H7 (cell line): ENCODE results near the gene LYPD5. TPM values are rescaled to one million over a fixed set of nuclear protein-coding genes. Genes with fewer than 3 reads are reported as not detected.
A peak's percentile ranks its signal among the peaks of the same experiment; 100 is the strongest.

Source experiments
- DNase-seq: peaks from one replicate; pipeline ENCODE4 v3.0.0; 2012
- H3K27me3 ChIP-seq: 2 replicates; pipeline ENCODE4 v1.6.0; 2011; ENCODE audit warnings: mild to moderate bottlenecking, low read length; ENCODE audit not compliant: control insufficient read depth, insufficient read depth
- H3K36me3 ChIP-seq: replicated peaks from 2 replicates; pipeline ENCODE4 v1.5.1; 2011; ENCODE audit warnings: low read length; ENCODE audit not compliant: control insufficient read depth, insufficient read depth
- H3K4me3 ChIP-seq: 2 replicates; pipeline ENCODE4 v1.5.1; 2011; ENCODE audit warnings: low read depth, mild to moderate bottlenecking, control low read depth, low read length, moderate library complexity; ENCODE audit not compliant: insufficient read depth
- total RNA-seq: library from RNA; depleted of rRNA; stranded (reverse); fragments of >200 nt; shearing (Covaris generic); gene quantifications from 2 replicates; pipeline ENCODE4 v1.2.3, GENCODE V29; 2014

The LYPD5 gene
- total RNA-seq, 1 experiment from 2014 or later = 0.21 TPM

- H3K4me3 ChIP-seq = no peak overlapping the region
- H3K36me3 ChIP-seq = no peaks in the 10 kb centered on the region
- DNase-seq = peak; percentile 27
- no peaks in the 10 kb centered on the region; the same call in 1 of the 2 replicates for H3K27me3 ChIP-seq
Observed at GRCh38 chr19:43789029-43789428, 13.2 kb downstream of the LYPD5 start.

- Histone ChIP-seq H3K4me3 (no peak overlapping the region), H3K27me3 (no peaks in the 10 kb centered on the region), H3K36me3 (no peaks in the 10 kb centered on the region)
- DNase-seq = no peak
Observed at GRCh38 chr19:43786665-43787064, 15.6 kb downstream of the LYPD5 start.

GRCh38 chr19:43784981-43785808 is 17.1 kb downstream of the LYPD5 start:
- no peaks in the 10 kb centered on the region for H3K27me3 ChIP-seq
- peak; percentile 84 for DNase-seq
- no peak overlapping the region for H3K4me3 ChIP-seq
- H3K36me3 ChIP-seq = no peaks in the 10 kb centered on the region

GRCh38 chr19:43784241-43784980 is 17.8 kb downstream of the LYPD5 start:
- H3K4me3 ChIP-seq = no peak overlapping the region
- peak; percentile 44 for DNase-seq
- no peaks in the 10 kb centered on the region for H3K27me3 ChIP-seq
- no peaks in the 10 kb centered on the region for H3K36me3 ChIP-seq

GRCh38 chr19:43783636-43784035 is 18.6 kb downstream of the LYPD5 start:
- H3K4me3 ChIP-seq = no peak overlapping the region
- no peaks in the 10 kb centered on the region for H3K36me3 ChIP-seq
- H3K27me3 ChIP-seq = no peaks in the 10 kb centered on the region
- no peak for DNase-seq

GRCh38 chr19:43782689-43783231 is 19.5 kb downstream of the LYPD5 start:
- no peaks in the 10 kb centered on the region for H3K36me3 ChIP-seq
- no peak overlapping the region for H3K4me3 ChIP-seq
- peak; percentile 38 for DNase-seq
- no peaks in the 10 kb centered on the region for H3K27me3 ChIP-seq

- Histone ChIP-seq H3K4me3 (no peak overlapping the region), H3K27me3 (no peaks in the 10 kb centered on the region), H3K36me3 (no peaks in the 10 kb centered on the region)
- no peak for DNase-seq
Observed at GRCh38 chr19:43782311-43782660, 20.0 kb downstream of the LYPD5 start.

- no peak for DNase-seq
- Histone ChIP-seq H3K36me3 (no peaks in the 10 kb centered on the region), H3K4me3 (no peak overlapping the region), H3K27me3 (no peaks in the 10 kb centered on the region)
Observed at GRCh38 chr19:43781630-43782310, 20.5 kb downstream of the LYPD5 start.

- DNase-seq = peak; percentile 56
- no peaks in the 10 kb centered on the region for H3K36me3 ChIP-seq
- no peak within 1 kb of the TSS for H3K4me3 ChIP-seq
- H3K27me3 ChIP-seq = no peaks in the 10 kb centered on the region
Observed at GRCh38 chr19:43780706-43781525, 21.3 kb downstream of the LYPD5 start, which contains the start of gene KCNN4. Gene KCNN4 (minus strand): TSS chr19:43780973. CDS start chr19:43780861, 112 bp downstream.

- Histone ChIP-seq H3K4me3 (no peak overlapping the region), H3K36me3 (no peaks in the 10 kb centered on the region)
Observed at GRCh38 chr19:43779820-43780219, 22.4 kb downstream of the LYPD5 start.

GRCh38 chr19:43779147-43779819 is 23.0 kb downstream of the LYPD5 start:
- peak; percentile 34 for DNase-seq
- Histone ChIP-seq H3K27me3 (peaks cover 3% of the 10 kb centered on the region), H3K36me3 (no peaks in the 10 kb centered on the region), H3K4me3 (no peak overlapping the region)

More at GRCh38 chr19:43779820-43780219, 22.4 kb downstream of the LYPD5 start:
- H3K27me3 ChIP-seq = no peaks in the 10 kb centered on the region; the same call in 1 of the 2 replicates
- peak; percentile 39 for DNase-seq

GRCh38 chr19:43778651-43779050 is 23.6 kb downstream of the LYPD5 start:
- Histone ChIP-seq H3K27me3 (peaks cover 10% of the 10 kb centered on the region), H3K36me3 (no peaks in the 10 kb centered on the region), H3K4me3 (no peak overlapping the region)
- peak; percentile 28 for DNase-seq

GRCh38 chr19:43777163-43777695 is 25.0 kb downstream of the LYPD5 start:
- Histone ChIP-seq H3K36me3 (no peaks in the 10 kb centered on the region), H3K27me3 (peaks cover 23% of the 10 kb centered on the region), H3K4me3 (no peak overlapping the region)
- DNase-seq = peak; percentile 56
